HS-5 (cell line): Measurements from ENCODE around the gene CHIC2.

Experiments
- DNase-seq: peaks from one replicate; pipeline ENCODE4 v3.0.0-alpha.2; 2012; ENCODE audit warnings: low read depth

CHIC2 gene

DNA sequence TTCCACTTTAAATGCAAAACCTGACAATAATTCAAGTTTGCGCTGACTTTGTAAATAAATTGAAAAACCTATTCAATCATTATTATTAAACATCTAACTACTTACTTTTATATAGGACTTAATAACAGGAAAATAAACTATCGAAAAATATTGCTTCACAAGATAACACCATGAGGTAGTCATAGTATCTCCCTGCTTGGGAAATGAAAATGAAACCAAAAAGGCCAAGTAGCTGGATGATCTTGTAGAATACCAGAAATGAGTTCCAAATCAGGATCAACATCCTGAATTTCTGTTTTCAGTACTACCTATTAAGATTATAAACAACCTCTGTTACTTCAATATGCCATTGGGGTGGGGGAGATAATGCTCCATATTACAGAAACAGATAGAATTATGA is 58.9 kb downstream of the CHIC2 start:
- DNase-seq, result no peak

DNA sequence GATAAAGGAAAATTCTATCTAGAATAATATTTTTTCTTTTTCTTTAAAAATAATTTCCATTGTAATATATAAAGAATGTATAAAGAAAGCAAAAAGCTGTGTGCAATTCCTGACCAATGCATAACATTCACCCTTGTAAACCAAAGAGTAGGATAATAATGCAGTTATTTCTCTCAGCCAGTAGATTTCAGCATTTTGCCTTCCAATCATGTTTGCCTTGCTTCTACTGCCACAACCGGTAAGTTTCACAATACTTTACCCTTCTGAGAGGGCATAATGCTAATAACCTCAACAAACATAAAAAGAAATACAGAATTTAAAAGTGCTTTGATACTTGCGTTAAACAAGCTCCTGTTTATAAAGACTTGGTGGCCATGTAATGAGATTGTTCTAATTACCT is 59.9 kb downstream of the CHIC2 start:
- no peak for DNase-seq

DNA sequence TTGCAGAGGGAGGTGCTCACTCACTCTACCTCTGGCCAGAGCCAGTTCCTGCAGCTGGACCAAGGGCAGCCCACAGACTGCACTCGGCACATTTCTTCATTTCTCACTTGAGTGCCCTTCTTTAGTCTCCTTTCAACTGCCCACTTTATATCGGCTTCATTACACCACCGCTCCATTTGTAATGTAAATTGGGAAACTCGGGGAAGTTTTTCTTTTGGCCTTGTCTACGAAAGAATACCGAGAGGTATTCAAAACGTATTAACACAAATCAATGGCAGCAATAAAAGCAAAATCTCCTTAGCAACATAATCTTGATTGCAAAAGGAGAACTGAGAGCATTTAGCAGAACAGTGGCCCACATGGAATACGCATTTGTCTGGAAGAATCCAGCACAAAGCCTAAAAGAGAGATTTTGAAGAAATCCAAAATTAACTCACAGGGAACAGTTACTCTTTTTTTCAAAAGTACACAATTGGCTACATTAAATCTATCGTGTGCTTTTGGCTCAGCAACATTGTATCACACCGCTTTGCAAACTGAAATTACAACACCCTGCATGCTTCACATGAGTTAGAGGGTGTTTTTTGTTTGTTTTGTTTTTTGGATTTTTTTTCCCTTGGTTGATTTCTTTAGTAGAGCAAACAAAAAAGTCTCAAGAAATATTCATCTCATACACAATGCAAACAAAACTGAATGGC is 62.6 kb downstream of the CHIC2 start:
- DNase-seq, result no peak

DNA sequence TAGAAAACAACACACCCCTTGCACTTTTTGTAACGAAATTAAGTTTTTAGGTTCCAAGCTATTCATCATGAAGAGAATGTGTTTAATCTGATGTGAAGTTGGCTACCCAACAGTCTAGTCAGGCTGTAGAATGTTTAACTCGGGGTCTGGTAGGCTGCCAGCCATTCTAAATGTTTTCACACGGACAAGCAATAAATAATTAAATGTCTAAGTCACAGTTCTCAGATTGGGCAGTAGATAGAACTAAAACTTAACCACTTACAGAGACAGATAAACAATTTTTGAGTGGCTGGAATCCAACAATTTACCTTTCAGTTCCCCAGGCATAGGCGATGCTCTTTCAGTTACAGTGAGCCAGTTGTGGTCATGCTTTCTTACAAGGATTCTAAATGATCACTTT is 66.5 kb downstream of the CHIC2 start:
- no peak for DNase-seq

DNA sequence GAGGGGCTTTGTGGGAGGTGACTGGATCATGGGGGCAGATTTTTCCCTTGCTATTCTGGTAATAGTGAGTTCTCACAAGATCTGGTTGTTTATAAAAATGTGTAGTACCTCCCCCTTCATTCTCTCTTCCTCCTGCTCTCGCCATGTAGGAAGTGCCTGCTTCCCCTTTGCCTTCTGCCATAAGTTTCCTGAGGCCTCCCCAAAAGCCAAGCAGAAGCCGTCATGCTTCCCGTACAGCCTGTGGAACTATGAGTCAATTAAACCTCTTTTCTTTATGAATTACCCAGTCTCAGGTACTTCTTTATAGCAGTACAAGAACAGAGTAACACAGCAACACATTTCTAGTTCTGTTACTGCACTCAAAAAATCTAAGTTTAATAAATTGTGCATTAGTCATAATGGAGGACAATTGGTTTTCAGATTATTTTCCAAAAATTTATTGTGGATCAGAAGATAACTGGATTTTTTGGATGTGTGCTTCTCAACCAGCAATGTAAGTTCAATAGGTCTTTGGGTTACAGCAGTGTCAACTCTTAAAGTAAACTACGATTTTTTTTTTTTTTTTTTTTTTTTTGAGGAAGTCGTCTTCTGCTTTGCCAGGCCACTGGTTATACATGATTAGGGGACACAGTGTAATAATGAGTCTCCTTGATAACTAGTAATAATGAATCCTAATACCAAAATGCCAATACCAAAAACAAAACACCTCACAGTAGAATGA is 69.9 kb downstream of the CHIC2 start:
- no peak for DNase-seq

DNA sequence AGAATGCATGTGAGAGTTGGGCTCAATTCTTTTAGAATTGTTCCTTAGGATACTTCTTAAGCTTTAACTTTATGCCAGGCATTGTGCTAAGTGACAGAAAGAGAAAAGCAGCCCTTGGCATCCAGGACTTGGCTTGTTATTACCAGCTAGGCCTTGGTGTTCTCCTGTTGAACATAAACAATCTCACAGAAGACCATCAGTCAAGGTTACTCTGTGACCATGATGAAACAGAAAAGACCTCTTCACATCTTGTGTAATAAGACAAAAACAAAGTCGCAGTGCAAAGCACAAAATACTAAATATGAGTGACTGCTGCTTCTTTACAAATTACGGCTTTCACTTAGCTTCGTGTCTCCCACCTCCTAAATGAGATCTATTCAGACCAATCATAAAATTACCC is 71.6 kb downstream of the CHIC2 start:
- no peak for DNase-seq

DNA sequence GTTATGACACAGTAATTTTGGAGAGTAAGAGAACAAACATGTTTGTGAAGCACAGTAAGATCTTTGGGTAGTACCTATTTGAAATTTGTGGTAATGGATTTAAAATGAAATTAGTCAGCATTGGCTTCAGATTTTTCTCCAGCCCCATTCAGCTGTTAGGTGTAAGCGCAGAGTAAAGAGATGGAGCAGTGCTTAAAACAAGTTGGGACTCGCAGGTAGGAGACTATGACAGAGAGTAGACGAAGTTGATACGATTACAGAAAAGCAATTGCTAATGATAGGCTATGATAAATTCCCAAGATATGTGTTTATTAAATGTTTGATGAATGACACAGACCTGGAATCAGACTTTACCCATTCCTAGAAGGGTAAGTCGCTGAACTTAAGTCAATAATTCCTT is 72.6 kb downstream of the CHIC2 start:
- no peak for DNase-seq

DNA sequence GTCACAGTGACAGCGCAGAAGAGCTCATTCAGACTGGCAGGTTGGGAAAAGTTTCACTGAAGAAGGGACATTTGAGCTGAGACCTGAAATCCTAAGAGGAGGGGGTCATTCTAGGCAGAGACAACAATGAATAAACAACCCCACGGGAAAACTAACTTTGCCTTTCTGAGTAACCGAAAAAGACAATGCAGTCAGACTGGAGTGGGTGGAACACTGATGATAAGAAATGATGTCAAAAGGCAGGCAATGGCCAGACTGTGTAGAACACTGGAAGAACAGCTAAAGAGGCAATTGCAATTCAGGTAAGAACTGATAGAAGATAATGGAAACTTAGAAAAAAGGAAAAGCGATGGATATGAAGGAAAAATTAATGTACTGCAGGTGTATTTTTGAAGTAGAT is 73.8 kb downstream of the CHIC2 start:
- DNase-seq, result no peak

DNA sequence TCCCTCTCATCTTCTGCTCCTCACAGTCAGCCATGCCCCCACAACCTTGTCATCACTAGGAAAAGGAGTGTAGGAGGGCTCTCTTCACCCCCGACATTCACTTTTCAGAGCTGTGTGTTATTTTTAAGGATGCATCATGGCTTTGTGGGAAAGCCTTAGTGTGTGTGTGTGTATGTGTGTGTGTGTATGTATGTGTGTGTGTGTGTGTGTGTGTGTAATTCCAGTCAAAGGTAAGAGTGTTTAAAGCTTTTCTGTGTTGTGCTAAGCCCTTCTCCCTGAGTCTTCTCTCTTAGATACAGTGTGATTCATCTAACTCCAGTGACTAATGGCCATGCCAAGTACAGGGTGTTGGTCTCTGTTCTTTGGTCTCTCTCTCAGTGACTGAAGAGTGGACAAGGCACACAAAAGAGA is 76.6 kb downstream of the CHIC2 start:
- DNase-seq, result peak; percentile 28

DNA sequence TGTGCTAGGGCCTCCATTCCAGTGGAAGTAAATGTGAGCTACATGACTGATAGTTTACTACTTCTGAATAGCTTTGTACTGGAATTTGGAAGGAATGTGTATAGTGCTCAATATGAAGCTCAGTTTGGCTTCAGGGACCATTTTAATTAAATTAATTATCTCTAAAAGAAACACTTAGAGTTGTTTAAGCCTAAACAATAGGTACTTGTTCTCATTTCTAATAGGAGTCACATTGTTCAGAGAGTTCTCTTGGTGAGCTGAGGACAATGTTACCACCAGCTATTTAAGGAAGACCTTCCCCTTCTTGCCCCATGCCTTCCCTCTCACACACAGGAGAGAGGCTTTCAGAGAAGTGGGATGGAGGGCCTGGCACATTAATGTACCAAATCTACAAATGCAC is 78.3 kb downstream of the CHIC2 start:
- DNase-seq, result no peak

DNA sequence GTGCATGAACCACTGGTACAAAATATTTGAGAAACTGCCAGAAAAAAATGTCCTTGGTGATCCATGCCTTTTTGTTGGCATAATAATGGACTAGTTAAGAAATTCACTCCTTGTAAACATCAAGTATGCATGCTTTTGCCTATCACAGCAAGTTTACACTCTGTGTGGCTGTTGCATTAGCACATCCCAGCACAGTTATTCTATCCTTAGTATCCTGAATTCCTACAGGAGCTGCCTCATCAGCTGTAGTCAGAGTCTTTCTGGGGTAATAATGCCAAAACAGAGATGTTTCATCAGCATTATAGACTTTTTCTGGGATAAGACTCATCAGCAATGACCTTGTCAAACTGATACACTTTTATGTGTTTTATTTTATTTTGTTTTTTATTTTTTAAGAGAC is 82.8 kb downstream of the CHIC2 start:
- DNase-seq, result no peak

DNA sequence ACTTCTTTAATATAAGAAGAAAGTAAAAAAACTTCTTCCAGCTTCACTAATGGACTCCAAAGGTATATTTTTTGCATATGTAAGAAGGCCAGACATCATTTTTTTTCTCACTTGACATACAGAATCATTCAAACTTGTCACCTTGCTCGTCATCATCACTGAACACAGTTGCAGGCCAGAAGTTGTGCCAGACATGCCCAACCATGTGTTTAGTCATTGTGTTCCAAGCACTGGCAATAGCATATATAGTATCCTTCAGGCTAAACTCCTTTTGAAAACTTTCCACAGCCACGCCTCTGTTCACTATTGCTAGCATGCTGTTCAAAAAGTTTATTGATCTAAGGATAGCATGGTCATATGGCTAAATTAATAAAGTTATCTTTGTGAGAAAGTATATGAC is 83.3 kb downstream of the CHIC2 start:
- no peak for DNase-seq

DNA sequence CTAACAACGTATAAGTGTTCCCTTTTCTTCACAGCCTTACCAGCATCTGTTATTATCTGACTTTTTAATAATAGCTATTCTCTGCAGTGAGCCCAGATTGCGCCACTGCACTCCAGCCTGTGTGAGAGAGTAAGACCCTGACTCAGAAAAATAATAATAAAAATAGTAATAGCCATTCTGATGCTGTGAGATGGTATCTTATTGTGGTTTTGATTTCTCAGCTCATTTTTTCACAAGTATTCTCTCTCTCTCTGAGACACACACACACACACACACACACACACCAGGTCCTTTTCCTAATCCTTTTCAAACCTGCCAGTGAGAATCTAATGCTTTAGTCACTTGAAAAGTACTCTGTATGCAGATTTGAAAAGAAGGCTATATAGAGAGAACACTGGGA is 89.8 kb downstream of the CHIC2 start:
- DNase-seq, result no peak

DNA sequence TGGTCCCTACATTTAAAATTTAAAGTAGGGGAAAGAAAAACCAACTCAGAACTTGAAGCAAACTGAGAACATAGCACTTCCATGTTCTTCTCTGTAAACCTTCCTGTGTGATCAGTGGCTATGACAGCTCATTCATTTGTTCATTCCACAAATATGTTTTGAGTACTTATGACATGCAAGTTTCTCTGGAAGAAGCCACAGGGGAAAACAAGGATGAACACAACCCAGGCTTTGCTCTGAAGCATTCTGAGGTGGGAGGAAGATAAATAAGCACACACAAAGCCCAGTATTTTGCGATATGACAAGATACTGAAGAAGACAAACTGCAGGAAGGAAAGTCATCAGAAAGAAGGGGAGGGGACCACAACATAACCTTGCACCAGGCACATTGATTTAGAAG is 96.4 kb downstream of the CHIC2 start:
- DNase-seq, result no peak

DNA sequence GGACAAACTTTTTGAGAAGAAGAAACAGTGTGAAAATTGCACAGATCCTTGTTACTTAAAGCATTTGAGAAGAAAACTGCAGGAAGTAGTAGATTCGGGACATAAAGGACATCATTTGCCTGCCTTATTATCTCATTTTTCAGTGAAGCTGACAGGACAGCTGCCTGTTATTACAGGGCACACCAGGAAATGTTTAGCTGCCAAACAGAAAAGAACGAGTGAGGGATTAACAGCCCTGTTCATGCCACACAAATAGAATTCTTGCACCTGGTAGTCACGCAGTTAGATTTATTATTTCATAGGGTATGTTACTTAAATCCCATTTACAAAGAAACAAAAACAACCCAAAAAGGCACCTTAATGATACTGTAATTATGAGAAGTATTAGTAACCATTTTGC is 100.6 kb downstream of the CHIC2 start:
- DNase-seq, result no peak

DNA sequence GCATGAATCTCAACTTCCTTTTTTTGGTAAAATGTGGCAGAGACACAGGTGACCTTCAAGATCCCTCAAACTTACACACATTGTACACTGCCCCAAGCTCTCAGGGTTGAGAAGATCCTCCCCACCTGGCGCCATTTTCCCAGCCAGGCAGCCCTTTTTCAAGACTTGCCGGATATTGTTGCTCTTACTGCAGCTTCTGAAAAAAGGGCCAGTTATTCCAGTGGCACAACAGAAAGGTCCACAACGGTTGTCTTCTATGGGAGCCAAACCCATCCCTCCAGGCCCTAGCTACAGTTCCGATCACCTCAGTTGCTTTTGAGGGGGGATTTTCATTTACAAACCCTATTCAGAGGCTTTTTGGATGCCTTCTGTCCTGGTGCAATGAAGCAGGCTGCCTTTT is 101.1 kb downstream of the CHIC2 start:
- no peak for DNase-seq

DNA sequence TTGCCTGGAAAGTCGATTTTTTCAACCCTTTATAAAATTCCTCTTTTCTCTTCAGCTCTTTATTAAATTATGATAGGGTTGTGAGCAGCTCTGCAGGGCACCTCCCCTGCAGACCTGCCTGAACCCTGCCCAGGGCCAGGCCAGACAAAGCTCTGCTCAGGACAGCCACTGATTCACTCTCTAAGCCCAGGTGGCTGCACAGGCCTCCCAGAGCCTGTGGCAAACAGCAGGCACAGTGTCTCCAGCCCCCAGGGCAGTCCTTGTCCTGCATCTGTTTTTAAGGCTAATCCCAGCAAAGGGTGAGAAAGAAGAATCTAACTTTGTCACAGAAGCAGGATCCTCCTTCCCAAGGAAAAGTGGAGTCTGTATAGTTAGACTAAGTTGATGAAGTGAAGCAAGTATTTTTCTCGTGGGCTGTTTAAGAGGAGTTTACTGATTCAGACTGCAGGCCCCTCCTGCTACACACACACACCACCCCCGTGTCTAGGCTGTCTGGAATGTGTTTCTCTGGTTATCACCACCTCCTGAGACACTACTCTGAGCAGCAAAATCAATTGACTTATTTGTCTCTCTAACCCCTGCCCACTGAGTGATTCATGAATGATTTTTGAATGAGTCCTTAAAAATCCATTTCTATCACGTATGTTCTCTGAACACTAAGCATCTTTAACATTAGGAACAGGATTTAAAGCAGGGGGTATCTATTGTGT is 101.7 kb downstream of the CHIC2 start:
- DNase-seq, result peak; percentile 68

DNA sequence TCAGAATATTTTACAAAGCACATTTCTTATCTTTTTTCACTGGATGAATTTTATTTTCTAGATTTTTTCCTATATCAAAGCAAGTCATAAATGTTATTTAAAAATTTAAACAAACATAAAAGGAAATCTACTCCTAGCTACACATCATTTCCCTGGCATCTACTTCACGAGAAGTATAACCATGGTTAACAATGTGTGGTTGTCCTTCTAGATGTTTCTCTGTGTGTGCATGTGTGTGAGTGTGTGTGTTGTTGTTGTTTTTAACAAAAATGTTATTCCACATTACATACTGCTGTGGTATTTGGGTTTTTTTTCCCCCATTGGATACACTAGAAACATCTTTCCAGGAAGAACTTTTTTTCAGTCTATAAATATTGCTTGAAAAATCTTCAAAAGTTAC is 103.1 kb downstream of the CHIC2 start:
- DNase-seq, result no peak

DNA sequence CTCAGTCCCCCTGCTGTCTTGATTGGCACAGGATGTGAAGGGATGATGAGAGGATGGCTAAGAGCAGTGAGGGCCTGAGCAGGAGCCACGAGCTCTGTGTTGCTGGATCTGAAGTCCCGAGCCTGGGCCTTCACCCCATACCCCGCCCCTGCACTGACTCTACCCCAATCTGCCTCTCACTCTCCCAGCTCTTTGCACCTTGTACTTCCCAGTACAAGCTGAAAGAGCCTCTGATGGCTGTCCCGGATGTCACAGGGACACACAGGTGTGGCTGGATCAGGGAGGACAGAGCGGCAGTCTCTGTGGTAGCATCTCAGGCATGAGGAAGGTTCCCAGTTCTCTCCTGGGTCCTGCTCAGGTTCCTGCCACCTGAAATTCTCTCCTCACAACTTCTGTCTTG is 103.6 kb downstream of the CHIC2 start:
- DNase-seq, result no peak
